GM21367 (cell line): ENCODE data around the gene UBAP1.
"Not testable (repeated sequence)": the region's sequence is repeated elsewhere in the genome, so short reads cannot be mapped to it uniquely, and the experiment has no call there.

Experiments
- ATAC-seq: cut with Tn5 transposase; IDR thresholded peaks from one replicate; pipeline ENCODE4 v1.9.1; 2021; ENCODE audit not compliant: unreplicated experiment

UBAP1 gene

GRCh38 chr9:34256987-34257585 is 78.2 kb downstream of the UBAP1 start:
- ATAC-seq: no peak

- ATAC-seq: no peak
Measured at GRCh38 chr9:34259315-34259714, 80.5 kb downstream of the UBAP1 start.

GRCh38 chr9:34262971-34263370 is 84.1 kb downstream of the UBAP1 start:
- no peak for ATAC-seq

GRCh38 chr9:34267660-34268059 is 88.8 kb downstream of the UBAP1 start:
- ATAC-seq: no peak

GRCh38 chr9:34271265-34272006 is 92.6 kb downstream of the UBAP1 start:
- ATAC-seq: no peak

- ATAC-seq: no peak
Measured at GRCh38 chr9:34272101-34272541, 93.3 kb downstream of the UBAP1 start.

GRCh38 chr9:34273588-34273987 is 94.7 kb downstream of the UBAP1 start:
- not testable (repeated sequence) for ATAC-seq

- ATAC-seq: no peak
Measured at GRCh38 chr9:34275811-34276210, 97.0 kb downstream of the UBAP1 start.

- no peak for ATAC-seq
Measured at GRCh38 chr9:34276772-34277171, 97.9 kb downstream of the UBAP1 start.

GRCh38 chr9:34279411-34279810 is 100.6 kb downstream of the UBAP1 start:
- ATAC-seq: no peak

GRCh38 chr9:34282096-34282495 is 103.3 kb downstream of the UBAP1 start:
- no peak for ATAC-seq

- no peak for ATAC-seq
Measured at GRCh38 chr9:34289159-34289558, 110.3 kb downstream of the UBAP1 start.

- ATAC-seq: no peak
Measured at GRCh38 chr9:34291023-34291422, 112.2 kb downstream of the UBAP1 start.

- no peak for ATAC-seq
Measured at GRCh38 chr9:34291423-34291822, 112.6 kb downstream of the UBAP1 start.

- ATAC-seq: no peak
Measured at GRCh38 chr9:34292552-34292951, 113.7 kb downstream of the UBAP1 start.

GRCh38 chr9:34301064-34301463 is 122.2 kb downstream of the UBAP1 start:
- not testable (repeated sequence) for ATAC-seq
